GM23248 (cell line): ENCODE data around the gene RXRB.

Source experiments
- EZH2 ChIP-seq: fragments of 200-600 bp; sonication (generic); IDR thresholded peaks from 2 replicates; pipeline ENCODE4 v1.6.1; 2018; ENCODE audit warnings: antibody characterized with exemption, mild to moderate bottlenecking; ENCODE audit not compliant: insufficient read depth, poor library complexity, severe bottlenecking
- EZH2phosphoT487 ChIP-seq: fragments of 200-600 bp; sonication (generic); IDR thresholded peaks from 2 replicates; pipeline ENCODE4 v1.6.1; 2018; ENCODE audit warnings: antibody characterized with exemption, moderate library complexity, mild to moderate bottlenecking, low read depth; ENCODE audit not compliant: insufficient read depth

- TF ChIP-seq EZH2 (no peak), EZH2phosphoT487 (no peak)
These were observed 36.3 kb downstream of the RXRB start for GRCh38 chr6:33164176-33164575.
